Measurements from ENCODE around the gene DOCK2.

GRCh38 chr5:170097934-170098333 lies 460.9 kb downstream of the DOCK2 start:
- TF ChIP-seq CTCF (conservative IDR thresholded peaks at IDR 0.05; ENCODE audit: low read length) (no peak), EZH2phosphoT487 (IDR thresholded peaks at IDR 0.05; ENCODE audit: borderline replicate concordance, low read depth, low read length) (no peak)

All from OCI-LY7 (cell line).